Esophagus (tissue), 2 donors: ENCODE results near the gene MORN3. TPM values are rescaled to one million over a fixed set of nuclear protein-coding genes. Genes with fewer than 3 reads are reported as not detected.
"Not testable (repeated sequence)": the region's sequence is repeated elsewhere in the genome, so short reads cannot be mapped to it uniquely, and the experiment has no call there.

Experiments
- H3K27ac ChIP-seq, 2 donors: one replicate each; pipeline ENCODE4 v1.5.1; 2013; ENCODE audit warnings: low read depth in 2 of 2, mild to moderate bottlenecking in 2 of 2, inconsistent platforms in 1 of 2, low read length in 1 of 2, moderate library complexity in 1 of 2
- H3K27me3 ChIP-seq, 2 donors: one replicate each; pipeline ENCODE4 v1.6.1; 2013; ENCODE audit warnings: low read length in 2 of 2, control low read depth in 1 of 2, mild to moderate bottlenecking in 1 of 2; ENCODE audit not compliant: insufficient read depth in 2 of 2, control insufficient read depth in 1 of 2
- H3K36me3 ChIP-seq, 2 donors: one replicate each; pipeline ENCODE4 v1.6.1; 2013; ENCODE audit warnings: low read length in 1 of 2; ENCODE audit not compliant: control insufficient read depth in 2 of 2, insufficient read depth in 2 of 2
- H3K4me1 ChIP-seq, 2 donors: one replicate each; pipeline ENCODE4 v1.6.1; 2013; ENCODE audit warnings: low read length in 1 of 2; ENCODE audit not compliant: control insufficient read depth in 2 of 2, insufficient read depth in 2 of 2
- H3K4me3 ChIP-seq, 2 donors: one replicate each; pipeline ENCODE4 v1.5.1; 2013; ENCODE audit warnings: low read length in 2 of 2, mild to moderate bottlenecking in 2 of 2, low read depth in 1 of 2, moderate library complexity in 1 of 2
- H3K9me3 ChIP-seq, 2 donors: one replicate each; pipeline ENCODE4 v1.6.1; 2013; ENCODE audit warnings: mild to moderate bottlenecking in 2 of 2, low read depth in 1 of 2, low read length in 1 of 2, moderate library complexity in 1 of 2; ENCODE audit not compliant: control insufficient read depth in 2 of 2, insufficient read depth in 1 of 2
- WGBS, 2 donors: extraction: QIAGEN DNeasy Blood & Tissue Kit; methylation state at CpG; one replicate each; pipeline ENCODE4 v1.1.7; 2013; 5-methylcytosine and 5-hydroxymethylcytosine counted together
- polyA plus RNA-seq, 2 donors: library from polyadenylated mRNA; stranded (reverse); fragments of 200-250 nt; gene quantifications; one replicate each; pipeline ENCODE4 v1.2.3, GENCODE V29; 2013
- donor health status: healthy with polysubstance abuse.
- donor health status: Bipolar disorder and iron deficiency.

The MORN3 gene, protein sequence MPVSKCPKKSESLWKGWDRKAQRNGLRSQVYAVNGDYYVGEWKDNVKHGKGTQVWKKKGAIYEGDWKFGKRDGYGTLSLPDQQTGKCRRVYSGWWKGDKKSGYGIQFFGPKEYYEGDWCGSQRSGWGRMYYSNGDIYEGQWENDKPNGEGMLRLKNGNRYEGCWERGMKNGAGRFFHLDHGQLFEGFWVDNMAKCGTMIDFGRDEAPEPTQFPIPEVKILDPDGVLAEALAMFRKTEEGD
- polyA plus RNA-seq = under 1 TPM; 0.12 to 0.13 TPM

DNA sequence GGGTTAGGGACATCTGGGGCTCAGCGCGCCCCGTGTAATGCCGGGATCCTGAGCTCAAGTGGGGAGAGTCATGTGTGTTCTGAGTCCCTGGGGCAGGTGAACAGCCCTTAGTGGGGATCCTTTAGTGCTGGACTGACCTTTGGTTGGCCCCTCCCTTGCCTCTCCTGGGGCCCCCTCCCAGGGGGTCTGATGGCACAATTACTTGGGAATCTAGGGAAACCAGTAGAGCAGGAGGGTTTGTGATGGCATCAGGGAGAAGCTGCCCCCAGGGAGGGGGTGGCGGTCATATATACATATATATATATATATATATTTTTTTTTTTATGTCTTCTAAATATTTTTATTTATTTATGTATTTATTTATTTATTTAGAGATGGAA lies at the start of gene MORN3:
TSS of gene MORN3 (minus strand) at position 134 of the 380 bp plus-strand sequence. CDS start 171 bp downstream, outside the sequence.
- Histone ChIP-seq H3K4me1 (peaks cover 0 to 8% of the 10 kb centered on the region in 2 donors), H3K27me3 (no peaks in the 10 kb centered on the region), H3K4me3 (no peak within 1 kb of the TSS), H3K36me3 (no peaks in the 10 kb centered on the region), H3K27ac (no peak within 1 kb of the TSS), H3K9me3 (no peaks in the 10 kb centered on the region)
- 88 to 91% methylated on average over 5 of the region's 5 CpGs for WGBS, 2 donors

DNA sequence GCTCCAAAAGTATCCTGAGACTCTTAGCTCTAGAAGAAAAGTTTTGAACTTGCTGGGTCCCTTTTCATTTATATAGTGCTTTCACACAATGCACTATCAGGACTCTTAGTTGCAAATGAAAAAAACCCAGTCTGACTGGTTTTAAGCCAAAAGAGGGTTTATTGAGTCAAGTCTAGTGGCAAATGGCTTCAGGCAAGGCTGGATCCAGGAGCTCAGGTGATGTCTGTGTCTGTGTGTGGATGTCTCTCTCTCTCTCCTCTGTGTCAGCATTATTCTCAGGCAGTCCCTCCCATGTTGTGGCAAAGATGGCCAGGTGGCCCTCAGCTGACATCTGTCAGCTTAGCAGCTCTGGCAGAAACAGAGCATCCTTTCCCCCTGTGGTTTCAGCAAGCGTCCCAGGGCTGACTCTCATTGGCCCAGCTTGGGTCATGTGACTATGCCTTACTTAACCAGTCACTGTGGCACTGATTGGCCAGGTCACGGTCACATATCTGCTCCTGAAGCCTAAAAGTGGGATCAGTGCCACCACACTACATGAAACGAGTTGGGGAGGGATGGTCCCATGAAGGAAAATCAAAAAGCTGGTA lies 49.3 kb upstream of the MORN3 start:
- 85 to 93% methylated on average over 3 of the region's 3 CpGs for WGBS, 2 donors
- no peaks in the 10 kb centered on the region for H3K27me3 ChIP-seq
- no peaks in the 10 kb centered on the region for H3K4me1 ChIP-seq
- H3K9me3 ChIP-seq = no peaks in the 10 kb centered on the region
- H3K4me3 ChIP-seq = no peak overlapping the region
- no peak overlapping the region for H3K27ac ChIP-seq
- no peaks in the 10 kb centered on the region for H3K36me3 ChIP-seq

DNA sequence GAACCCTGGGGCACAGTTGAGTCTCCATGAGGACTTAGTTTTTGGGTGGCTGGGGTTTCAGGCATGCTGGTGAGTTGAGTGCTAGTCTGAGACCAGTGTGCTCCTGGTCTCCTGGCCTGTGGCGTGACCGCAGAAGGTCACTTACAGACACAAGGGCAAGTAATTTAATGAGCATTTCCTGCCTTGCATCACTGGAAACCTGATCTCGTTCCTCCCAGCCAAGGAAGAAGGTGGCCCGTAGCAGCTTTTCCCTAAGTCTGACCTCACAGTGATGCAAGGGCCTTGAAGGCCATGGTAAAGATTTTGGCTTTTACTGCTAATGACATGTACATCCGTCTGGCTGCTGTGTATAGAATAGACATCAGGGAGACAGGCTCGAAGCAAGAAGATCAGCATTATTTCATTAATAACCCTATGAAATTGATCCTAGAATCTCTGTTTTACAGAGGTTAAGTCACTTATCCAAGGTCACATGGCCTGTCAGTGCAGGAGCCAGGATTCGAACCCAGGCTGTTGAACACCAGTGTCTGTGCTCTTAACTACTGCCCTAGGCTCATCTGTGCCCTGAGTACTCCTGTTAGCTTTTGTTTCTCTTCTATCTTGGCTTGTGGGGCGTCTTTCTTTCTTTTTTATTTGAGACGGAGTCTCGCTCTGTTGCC lies 47.7 kb upstream of the MORN3 start:
- Histone ChIP-seq H3K4me1 (peaks cover 6 to 8% of the 10 kb centered on the region in 2 donors), H3K4me3 (no peak overlapping the region), H3K27me3 (no peaks in the 10 kb centered on the region), H3K9me3 (no peaks in the 10 kb centered on the region), H3K36me3 (no peaks in the 10 kb centered on the region), H3K27ac (no peak overlapping the region)
- 81 to 90% methylated on average over 10 of the region's 10 CpGs for WGBS, 2 donors

DNA sequence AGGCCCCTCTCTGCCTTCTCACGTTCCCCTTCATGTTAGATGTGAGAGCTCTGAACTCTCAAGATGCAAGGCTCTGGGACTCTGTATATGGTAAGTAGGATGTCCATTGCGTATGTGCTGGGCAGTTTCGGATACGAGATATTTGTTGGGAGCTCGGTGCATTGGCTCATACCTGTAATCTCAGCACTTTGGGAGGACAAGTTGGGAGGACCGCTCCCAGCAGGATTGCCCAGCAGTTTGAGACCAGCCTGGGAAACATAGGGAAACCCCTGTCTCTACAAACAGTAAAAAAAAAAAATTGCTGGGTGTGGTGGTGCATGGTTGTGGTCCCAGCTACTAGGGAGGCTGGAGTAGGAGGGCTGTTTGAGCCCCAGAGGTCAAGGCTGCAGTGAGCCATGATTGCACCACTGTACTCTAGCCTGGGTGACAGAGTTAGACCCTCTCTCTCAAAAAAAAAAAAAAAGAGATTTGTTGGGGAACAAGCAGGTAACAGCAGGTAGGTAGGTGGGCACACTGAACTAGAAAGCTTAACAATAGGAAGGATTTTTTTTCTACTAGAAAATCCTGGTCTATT lies 46.5 kb upstream of the MORN3 start:
- peaks cover 6 to 8% of the 10 kb centered on the region in 2 donors for H3K4me1 ChIP-seq
- no peaks in the 10 kb centered on the region for H3K27me3 ChIP-seq
- H3K27ac ChIP-seq = no peak overlapping the region
- no peak overlapping the region for H3K4me3 ChIP-seq
- WGBS, 2 donors = 75 to 80% methylated on average over 6 of the region's 6 CpGs
- no peaks in the 10 kb centered on the region for H3K9me3 ChIP-seq
- H3K36me3 ChIP-seq = no peaks in the 10 kb centered on the region

DNA sequence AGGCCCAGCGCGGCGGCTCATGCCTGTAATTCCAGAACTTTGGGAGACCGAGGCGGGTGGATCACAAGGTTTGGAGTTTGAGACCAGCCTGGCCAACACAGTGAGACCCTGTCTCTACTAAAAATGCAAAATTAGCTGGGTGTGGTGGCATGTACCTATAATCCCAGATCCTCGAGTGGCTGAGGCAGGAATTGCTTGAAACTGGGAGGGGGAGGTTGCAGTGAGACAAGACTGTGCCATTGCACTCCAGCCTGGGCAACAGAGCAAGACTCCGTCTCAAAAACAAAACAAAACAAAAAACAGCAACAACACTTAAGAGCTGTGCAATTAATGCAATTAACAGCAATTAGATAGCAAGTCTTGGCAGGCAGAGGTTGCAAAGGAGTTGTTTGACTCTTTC lies 45.6 kb upstream of the MORN3 start:
- H3K9me3 ChIP-seq, H3K4me1 ChIP-seq, H3K27me3 ChIP-seq, H3K4me3 ChIP-seq, H3K36me3 ChIP-seq: not testable (repeated sequence)
- 92 to 93% methylated on average over 7 of the region's 7 CpGs for WGBS, 2 donors
- H3K27ac ChIP-seq = peak overlapping the region in 1 of 2 donors; percentile 34

DNA sequence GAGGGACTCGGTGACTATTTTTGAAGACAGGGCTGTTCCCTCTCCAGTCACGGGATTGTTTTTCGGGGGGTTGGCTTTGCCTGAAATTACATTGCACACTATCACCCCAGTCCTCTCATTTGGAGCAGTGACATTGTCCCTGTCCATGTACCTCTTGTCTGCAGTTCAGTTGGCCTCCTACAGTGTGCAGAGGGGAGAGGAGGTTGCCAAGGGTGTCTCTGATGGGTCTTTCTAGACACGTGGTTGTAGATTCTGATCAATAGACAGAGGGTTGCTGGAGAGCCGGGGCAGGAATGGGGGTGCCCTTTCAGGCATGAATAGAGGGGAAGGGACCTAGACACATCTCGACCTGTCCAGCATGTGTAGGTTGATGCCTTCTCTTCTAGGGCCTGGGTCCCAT lies 44.3 kb upstream of the MORN3 start:
- no peak overlapping the region for H3K4me3 ChIP-seq
- no peaks in the 10 kb centered on the region for H3K36me3 ChIP-seq
- no peaks in the 10 kb centered on the region for H3K9me3 ChIP-seq
- no peak overlapping the region for H3K27ac ChIP-seq
- H3K4me1 ChIP-seq = peaks cover 6 to 8% of the 10 kb centered on the region in 2 donors
- no peaks in the 10 kb centered on the region for H3K27me3 ChIP-seq
- 47% methylated on average over 6 of the region's 6 CpGs for WGBS, 2 donors

DNA sequence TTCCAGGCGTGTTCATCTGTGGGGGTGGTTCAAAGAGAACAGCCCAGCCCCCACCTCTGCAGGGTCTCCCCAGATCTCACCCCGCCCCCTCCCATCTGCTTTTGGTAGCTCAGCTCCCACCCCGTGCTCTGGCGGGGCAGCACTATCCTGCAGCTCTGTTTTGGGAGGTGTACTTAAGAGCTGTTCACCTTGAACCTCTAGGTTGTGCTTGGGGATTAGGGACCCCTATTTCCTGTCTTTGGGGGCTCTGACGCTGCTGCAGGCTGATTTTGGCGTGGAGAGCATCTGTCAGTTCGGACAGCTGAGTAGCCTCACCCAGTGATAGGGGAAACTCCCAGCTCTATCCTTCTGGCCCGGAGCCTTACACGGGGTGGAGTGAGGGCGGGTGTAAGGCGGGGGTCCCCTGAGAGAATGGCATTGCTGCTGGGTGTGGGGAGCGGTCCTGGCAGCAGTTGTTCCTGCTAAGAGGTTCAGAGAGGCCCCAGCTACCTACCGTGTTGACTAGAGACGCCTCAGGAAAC lies 43.9 kb upstream of the MORN3 start:
- peak overlapping the region in 1 of 2 donors; percentile 20 for H3K27ac ChIP-seq
- peak overlapping the region; percentile 69 to 80 for H3K4me3 ChIP-seq
- H3K27me3 ChIP-seq = no peaks in the 10 kb centered on the region
- WGBS, 2 donors = 10 to 15% methylated on average over 14 of the region's 14 CpGs
- H3K36me3 ChIP-seq = no peaks in the 10 kb centered on the region
- H3K4me1 ChIP-seq = peaks cover 6 to 8% of the 10 kb centered on the region in 2 donors
- H3K9me3 ChIP-seq = no peaks in the 10 kb centered on the region

DNA sequence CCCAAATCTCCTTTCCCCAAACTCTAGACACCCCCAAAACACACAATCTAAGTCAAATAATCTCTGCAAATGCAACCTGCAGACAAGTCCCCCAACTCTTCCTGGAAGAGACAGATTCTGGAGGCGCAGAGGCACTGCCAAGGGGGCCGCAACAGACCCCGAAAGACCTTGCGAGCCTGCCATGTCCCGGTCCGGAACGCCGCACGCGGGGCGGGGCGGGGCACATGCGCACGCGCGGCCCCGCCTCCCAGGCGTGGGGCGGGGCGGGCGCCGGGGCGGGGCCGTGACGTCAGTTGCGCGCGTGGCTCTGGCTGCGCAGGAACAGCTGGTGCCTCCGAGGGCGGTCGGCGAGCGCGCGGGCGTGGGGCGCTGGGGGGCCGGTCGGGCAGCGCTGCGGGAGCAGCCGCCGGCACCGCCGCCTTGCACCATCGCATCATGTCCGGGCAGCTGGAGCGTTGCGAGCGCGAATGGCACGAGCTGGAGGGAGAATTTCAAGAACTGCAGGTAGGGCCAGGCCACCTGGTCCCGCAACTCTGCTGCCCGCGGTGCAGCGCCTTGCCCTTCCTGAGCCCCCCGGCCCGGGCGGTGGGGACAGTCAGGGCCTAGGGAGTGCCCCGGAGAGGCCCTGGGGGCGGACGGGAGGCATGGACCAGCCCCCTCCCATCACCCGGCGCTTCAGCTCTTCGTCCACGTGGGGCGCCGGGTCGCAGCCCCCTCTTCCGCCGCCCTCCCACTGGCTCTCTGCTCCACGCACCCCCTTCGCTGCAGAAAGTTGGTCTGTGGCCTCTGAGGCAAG lies 43.2 kb upstream of the MORN3 start, which contains the start of gene TMEM120B:
TSS of gene TMEM120B (plus strand) at position 292 of the 796 bp plus-strand sequence. CDS start at position 436, 144 bp downstream.
- WGBS, 2 donors = 0% methylated on average over 57 to 74 of the region's 74 CpGs
- Histone ChIP-seq H3K27ac (peak within 1 kb of the TSS; percentile 77 to 78), H3K9me3 (no peaks in the 10 kb centered on the region), H3K4me1 (peaks cover 6 to 8% of the 10 kb centered on the region in 2 donors), H3K27me3 (no peaks in the 10 kb centered on the region), H3K36me3 (no peaks in the 10 kb centered on the region), H3K4me3 (peak within 1 kb of the TSS; percentile 69 to 80)

DNA sequence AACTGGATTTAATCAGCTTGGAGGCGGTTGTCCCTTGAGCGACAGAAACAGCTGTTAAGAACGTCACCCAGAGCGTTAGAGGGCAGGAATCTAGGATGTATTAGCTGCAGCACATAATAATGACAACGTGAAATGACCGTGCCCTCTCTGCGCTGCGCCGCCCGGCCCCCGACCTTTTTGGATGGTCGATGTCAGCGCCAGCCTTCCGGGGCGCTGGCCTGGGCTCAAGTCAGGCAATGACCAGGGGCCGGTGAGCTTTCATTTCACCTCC lies 42.7 kb upstream of the MORN3 start:
- H3K27ac ChIP-seq = peak overlapping the region; percentile 77 to 78
- no peaks in the 10 kb centered on the region for H3K27me3 ChIP-seq
- H3K9me3 ChIP-seq = no peaks in the 10 kb centered on the region
- H3K4me3 ChIP-seq = peak overlapping the region; percentile 69 to 80
- WGBS, 2 donors = 0% methylated on average over 16 of the region's 16 CpGs
- peaks cover 6 to 8% of the 10 kb centered on the region in 2 donors for H3K4me1 ChIP-seq
- H3K36me3 ChIP-seq = no peaks in the 10 kb centered on the region
